Osteoblast (primary cell): Measurements from ENCODE around the gene SMC4. TPM values are rescaled to one million over a fixed set of nuclear protein-coding genes. Genes with fewer than 3 reads are reported as not detected.
A peak's percentile ranks its signal among the peaks of the same experiment; 100 is the strongest.

Experiments
- DNase-seq: peaks from one replicate; pipeline ENCODE4 v3.0.0; 2011; ENCODE audit warnings: low spot score, mixed read lengths; ENCODE audit not compliant: insufficient read length; ENCODE audit errors: missing footprints
- H2AFZ ChIP-seq: 2 replicates; pipeline ENCODE4 v1.6.0; 2011; ENCODE audit warnings: mild to moderate bottlenecking, low read length
- H3K27ac ChIP-seq: 2 replicates; pipeline ENCODE4 v1.5.1; 2011; ENCODE audit warnings: mild to moderate bottlenecking, low read depth, low read length, moderate library complexity
- H3K27me3 ChIP-seq: 2 replicates; pipeline ENCODE4 v1.6.0; 2012; ENCODE audit warnings: mild to moderate bottlenecking, control low read depth, inconsistent platforms, low read length, moderate library complexity; ENCODE audit not compliant: insufficient read depth
- H3K36me3 ChIP-seq: 2 replicates; pipeline ENCODE4 v1.5.1; 2011; ENCODE audit warnings: mild to moderate bottlenecking, low read length, control low read depth, moderate library complexity; ENCODE audit not compliant: insufficient read depth
- H3K4me1 ChIP-seq: 2 replicates; pipeline ENCODE4 v1.5.1; 2011; ENCODE audit warnings: mild to moderate bottlenecking, low read length, control low read depth, moderate library complexity; ENCODE audit not compliant: insufficient read depth
- H3K4me2 ChIP-seq: 2 replicates; pipeline ENCODE4 v1.6.0; 2011; ENCODE audit warnings: mild to moderate bottlenecking, low read length; ENCODE audit not compliant: insufficient read depth
- H3K4me3 ChIP-seq: fragments of 200-600 bp; sonication (generic); 3 replicates; pipeline ENCODE4 v1.5.1; 2012; ENCODE audit warnings: mild to moderate bottlenecking, low read length, inconsistent platforms; ENCODE audit not compliant: insufficient read depth
- H3K79me2 ChIP-seq: 2 replicates; pipeline ENCODE4 v1.6.0; 2012; ENCODE audit warnings: mild to moderate bottlenecking, low read length, control low read depth, inconsistent platforms; ENCODE audit not compliant: insufficient read depth
- H3K9me3 ChIP-seq: 2 replicates; pipeline ENCODE4 v1.5.1; 2011; ENCODE audit warnings: low read depth, low read length, control low read depth
- H4K20me1 ChIP-seq: 2 replicates; pipeline ENCODE4 v1.6.0; 2012; ENCODE audit warnings: mild to moderate bottlenecking, low read length, control low read depth; ENCODE audit not compliant: insufficient read depth
- CTCF ChIP-seq: IDR thresholded peaks from 2 replicates; pipeline ENCODE4 v1.5.1; 2011; ENCODE audit warnings: mild to moderate bottlenecking, low read depth, low read length, moderate library complexity; ENCODE audit errors: extremely low read depth
- total RNA-seq: library from RNA; depleted of rRNA; stranded (reverse); fragments of >200 nt; gene quantifications from 2 replicates; pipeline ENCODE4 v1.2.3, GENCODE V29; 2012

The SMC4 gene
- total RNA-seq, 1 donor, result 32.9 TPM

DNA sequence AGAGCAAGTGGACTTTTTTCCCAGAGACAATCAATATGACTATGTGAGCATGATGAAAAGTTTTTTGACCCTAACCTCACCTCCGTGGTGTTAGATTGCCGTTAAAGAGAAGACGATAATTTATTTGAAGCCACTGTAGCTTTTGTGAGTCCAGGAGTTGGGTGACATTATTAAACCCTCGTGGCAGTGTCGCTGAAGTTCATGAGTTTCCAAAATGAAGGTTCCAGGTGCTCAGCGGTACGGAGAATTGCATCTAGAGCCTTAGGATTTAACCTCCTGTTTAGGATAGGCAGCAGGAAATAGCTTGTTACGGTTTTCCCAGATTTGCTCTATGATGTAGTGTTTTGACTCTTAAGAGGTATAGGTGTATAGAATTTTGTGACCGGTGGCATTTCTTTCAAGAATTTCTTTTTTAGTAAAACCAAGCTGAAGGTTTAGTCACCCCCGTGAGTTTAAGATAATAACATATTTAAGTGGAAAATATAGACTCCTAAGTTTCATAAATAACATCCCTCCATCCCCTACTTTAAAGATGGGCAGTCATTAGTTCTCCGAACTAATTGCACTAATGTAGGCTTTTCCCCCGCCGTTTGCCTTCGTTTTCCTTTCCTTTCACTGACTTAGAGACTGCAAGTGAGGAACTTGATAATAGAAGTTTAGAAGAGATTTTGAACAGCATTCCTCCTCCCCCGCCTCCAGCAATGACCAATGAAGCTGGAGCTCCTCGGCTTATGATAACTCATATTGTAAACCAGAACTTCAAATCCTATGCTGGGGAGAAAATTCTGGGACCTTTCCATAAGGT lies 2.0 kb downstream of the SMC4 start:
- Histone ChIP-seq H3K79me2 (peaks cover 95% of the 10 kb centered on the region), H3K9me3 (no peaks in the 10 kb centered on the region), H3K36me3 (peaks cover 8% of the 10 kb centered on the region), H2AFZ (peak overlapping the region; percentile 43), H3K4me2 (peak overlapping the region; percentile 95), H3K27me3 (no peaks in the 10 kb centered on the region), H3K4me1 (peaks cover 27% of the 10 kb centered on the region), H3K4me3 (peak overlapping the region; percentile 93), H4K20me1 (no peaks in the 10 kb centered on the region), H3K27ac (peak overlapping the region; percentile 94)
- DNase-seq, result peak; percentile 85
- no peak for TF ChIP-seq CTCF

DNA sequence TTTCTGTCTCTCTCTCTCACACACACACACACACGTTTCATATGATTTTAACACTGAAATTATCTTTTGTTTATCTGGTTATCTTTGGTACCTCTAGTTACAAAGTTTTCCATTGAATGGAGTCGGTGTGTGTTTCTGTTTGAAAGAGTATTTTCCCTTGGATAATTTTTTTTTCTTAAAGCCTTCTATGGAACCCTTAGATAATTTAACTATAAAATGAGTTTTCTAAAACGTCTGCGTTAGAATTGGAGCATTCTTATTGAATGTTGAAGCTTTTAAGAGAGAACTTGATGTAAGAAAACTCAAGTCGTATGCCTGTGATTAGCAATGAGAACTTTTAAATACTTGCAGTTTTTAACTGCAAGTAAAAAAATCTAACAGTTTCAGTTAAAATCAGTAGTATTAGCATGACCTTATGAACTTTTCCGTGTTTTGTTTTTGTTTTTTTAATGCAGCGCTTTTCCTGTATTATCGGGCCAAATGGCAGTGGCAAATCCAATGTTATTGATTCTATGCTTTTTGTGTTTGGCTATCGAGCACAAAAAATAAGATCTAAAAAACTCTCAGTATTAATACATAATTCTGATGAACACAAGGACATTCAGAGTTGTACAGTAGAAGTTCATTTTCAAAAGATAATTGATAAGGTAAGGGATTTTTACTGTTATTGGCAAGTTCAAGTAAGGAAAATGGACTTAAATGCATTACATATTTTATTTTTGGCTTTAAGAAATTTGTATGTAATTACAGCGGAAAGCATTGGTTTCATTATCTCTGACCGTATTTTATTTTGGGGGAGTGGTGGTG lies 3.0 kb downstream of the SMC4 start:
- peak; percentile 52 for DNase-seq
- TF ChIP-seq CTCF, result no peak

DNA sequence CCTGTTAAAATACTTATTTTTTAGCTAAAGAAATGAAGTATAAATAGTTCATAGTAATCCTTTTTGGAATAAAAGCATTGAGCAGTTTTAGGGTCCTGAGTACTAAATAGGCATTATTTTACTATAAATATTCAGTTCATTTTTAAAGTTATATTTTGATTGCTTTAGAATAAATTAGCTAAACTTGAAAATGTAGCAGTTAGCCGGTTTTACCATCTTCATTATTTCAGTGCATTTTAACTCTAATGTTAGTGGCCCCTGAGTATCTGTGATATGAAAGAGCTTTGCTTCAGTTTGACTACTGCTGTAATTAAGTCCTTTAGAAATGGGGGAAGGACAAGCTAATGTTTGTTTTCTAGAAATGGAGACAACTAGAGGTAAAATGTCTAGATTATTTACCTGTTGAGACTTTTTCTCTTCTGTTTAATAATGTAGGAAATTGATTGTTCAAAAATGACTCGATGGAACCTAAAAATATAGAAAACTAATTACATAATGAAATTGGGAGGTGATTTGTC lies 3.6 kb downstream of the SMC4 start:
- Histone ChIP-seq H3K36me3 (peaks cover 15% of the 10 kb centered on the region), H3K4me3 (peak overlapping the region; percentile 93), H3K9me3 (no peaks in the 10 kb centered on the region), H3K79me2 (peaks cover 95% of the 10 kb centered on the region), H3K4me1 (peaks cover 24% of the 10 kb centered on the region), H3K27me3 (no peaks in the 10 kb centered on the region), H3K4me2 (peak overlapping the region; percentile 95), H4K20me1 (no peaks in the 10 kb centered on the region), H2AFZ (no peak overlapping the region), H3K27ac (peak overlapping the region; percentile 94)
- no peak for TF ChIP-seq CTCF
- DNase-seq, result no peak

More for the DNA sequence above, 3.0 kb downstream of the SMC4 start:
- peaks cover 95% of the 10 kb centered on the region for H3K79me2 ChIP-seq
- H3K4me2 ChIP-seq, result peak overlapping the region; percentile 95
- no peaks in the 10 kb centered on the region for H4K20me1 ChIP-seq
- peaks cover 12% of the 10 kb centered on the region for H3K36me3 ChIP-seq
- H3K4me3 ChIP-seq, result peak overlapping the region; percentile 93
- no peaks in the 10 kb centered on the region for H3K27me3 ChIP-seq
- peak overlapping the region; percentile 94 for H3K27ac ChIP-seq
- H2AFZ ChIP-seq, result peak overlapping the region; percentile 15
- no peaks in the 10 kb centered on the region for H3K9me3 ChIP-seq
- peaks cover 27% of the 10 kb centered on the region for H3K4me1 ChIP-seq
